Measurements from ENCODE around the gene HTRA3.

GRCh38 chr4:8241895-8242696, 27.5 kb upstream of the HTRA3 start:
- TF ChIP-seq, protein P1, sequence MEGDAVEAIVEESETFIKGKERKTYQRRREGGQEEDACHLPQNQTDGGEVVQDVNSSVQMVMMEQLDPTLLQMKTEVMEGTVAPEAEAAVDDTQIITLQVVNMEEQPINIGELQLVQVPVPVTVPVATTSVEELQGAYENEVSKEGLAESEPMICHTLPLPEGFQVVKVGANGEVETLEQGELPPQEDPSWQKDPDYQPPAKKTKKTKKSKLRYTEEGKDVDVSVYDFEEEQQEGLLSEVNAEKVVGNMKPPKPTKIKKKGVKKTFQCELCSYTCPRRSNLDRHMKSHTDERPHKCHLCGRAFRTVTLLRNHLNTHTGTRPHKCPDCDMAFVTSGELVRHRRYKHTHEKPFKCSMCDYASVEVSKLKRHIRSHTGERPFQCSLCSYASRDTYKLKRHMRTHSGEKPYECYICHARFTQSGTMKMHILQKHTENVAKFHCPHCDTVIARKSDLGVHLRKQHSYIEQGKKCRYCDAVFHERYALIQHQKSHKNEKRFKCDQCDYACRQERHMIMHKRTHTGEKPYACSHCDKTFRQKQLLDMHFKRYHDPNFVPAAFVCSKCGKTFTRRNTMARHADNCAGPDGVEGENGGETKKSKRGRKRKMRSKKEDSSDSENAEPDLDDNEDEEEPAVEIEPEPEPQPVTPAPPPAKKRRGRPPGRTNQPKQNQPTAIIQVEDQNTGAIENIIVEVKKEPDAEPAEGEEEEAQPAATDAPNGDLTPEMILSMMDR (IDR thresholded peaks at IDR 0.05): peak; percentile 92 to 98 (median 98)
- peak; percentile 28 for TF ChIP-seq EP300 (IDR thresholded peaks at IDR 0.05)

All from esophagus muscularis mucosa (tissue), 3 donors.